HepG2 (cell line): ENCODE results near the gene OLFM4. TPM values are rescaled to one million over a fixed set of nuclear protein-coding genes. Genes with fewer than 3 reads are reported as not detected.

Experiments used
- ATAC-seq: fragments of 200-7000 bp; cut with Tn5 transposase; 3 replicates; pipeline ENCODE4 v1.9.1; 2020; ENCODE audit warnings: mild to moderate bottlenecking, moderate library complexity
- BruUV-seq: library from RNA; stranded (reverse); fragments of 400-500 nt; replicated peaks from 2 replicates; lab custom pipeline; 2021; lab: Mats Ljungman, UMichigan
- CTCF ChIA-PET: fragments of 300-600 bp; formaldehyde crosslinking; extraction: SDS; loops from one replicate; lab custom pipeline; 2021; ENCODE audit warnings: low total read pairs, inconsistent platforms, low intra/inter-chr PET ratio; lab: Yijun Ruan, JAX
- POLR2A ChIA-PET: fragments of 350-600 bp; sonication (Branson Sonifier 250); formaldehyde crosslinking; loops from one replicate; lab custom pipeline; 2020; ENCODE audit warnings: antibody characterized with exemption, inconsistent platforms; lab: Yijun Ruan, JAX
- DNase-seq: peaks from one replicate; pipeline ENCODE4 v3.0.0-alpha.2; 2015; ENCODE audit warnings: low spot score
- FAIRE-seq: peaks from 3 replicates; lab custom pipeline; 2011; peaks lifted over from hg19 to GRCh38; lab: Jason Lieb, UNC
- H2AFZ ChIP-seq: one replicate; pipeline ENCODE4 v1.6.1; 2011; ENCODE audit warnings: low read length, inconsistent platforms
- H3K27ac ChIP-seq: fragments of 300-600 bp; 3 replicates; pipeline ENCODE4 v1.8.0; 2011; ENCODE audit warnings: mixed run types, mild to moderate bottlenecking, mixed read lengths, low read length, inconsistent platforms; ENCODE audit not compliant: insufficient read depth; ENCODE audit errors: extremely low read length
- H3K27me3 ChIP-seq, 2 experiments: fragments of 200-600 bp in 1 of 2; 2 replicates in 1 of 2; 3 replicates in 1 of 2; pipeline versions ENCODE4 v1.6.0 to v1.8.0; 2011; ENCODE audit warnings: low read length in 2 of 2, mild to moderate bottlenecking in 2 of 2, moderate library complexity in 2 of 2, inconsistent platforms in 1 of 2; ENCODE audit not compliant: insufficient read depth in 2 of 2, control insufficient read depth in 1 of 2
- H3K36me3 ChIP-seq, 2 experiments: fragments of 200-600 bp in 1 of 2; replicated peaks in 1 of 2; 2 replicates in 1 of 2; 3 replicates in 1 of 2; pipeline versions ENCODE4 v1.5.1 to v1.8.0; 2011; ENCODE audit warnings: low read length in 2 of 2, inconsistent platforms in 1 of 2; ENCODE audit not compliant: insufficient read depth in 2 of 2, control insufficient read depth in 1 of 2
- H3K4me1 ChIP-seq: 2 replicates; pipeline ENCODE4 v1.5.1; 2012; ENCODE audit warnings: low read length, inconsistent platforms; ENCODE audit not compliant: insufficient read depth
- H3K4me2 ChIP-seq: 2 replicates; pipeline ENCODE4 v1.6.0; 2011; ENCODE audit warnings: low read depth, low read length, inconsistent platforms
- H3K4me3 ChIP-seq, 3 experiments: fragments of 200-600 bp in 1 of 3; sonication (generic), shearing (Covaris generic) in 1 of 3; replicated peaks in 1 of 3; 2 replicates each; pipeline ENCODE4 v1.5.1; 2011 to 2016; ENCODE audit warnings: low read length in 3 of 3, inconsistent platforms in 2 of 3, low read depth in 2 of 3, mild to moderate bottlenecking in 2 of 3, control low read depth in 1 of 3, mixed read lengths in 1 of 3; ENCODE audit not compliant: insufficient read depth in 1 of 3
- H3K79me2 ChIP-seq: one replicate; pipeline ENCODE4 v1.6.1; 2011; ENCODE audit warnings: low read length, inconsistent platforms; ENCODE audit not compliant: insufficient read depth
- H3K9ac ChIP-seq: 2 replicates; pipeline ENCODE4 v1.6.0; 2011; ENCODE audit warnings: mild to moderate bottlenecking, low read depth, low read length, inconsistent platforms; ENCODE audit not compliant: insufficient read depth
- H3K9me3 ChIP-seq: 2 replicates; pipeline ENCODE4 v1.5.1; 2012; ENCODE audit warnings: mild to moderate bottlenecking, low read length
- H4K20me1 ChIP-seq: 2 replicates; pipeline ENCODE4 v1.6.0; 2011; ENCODE audit warnings: inconsistent platforms, mild to moderate bottlenecking, low read length, moderate library complexity; ENCODE audit not compliant: insufficient read depth
- DNMT3B ChIP-seq: conservative IDR thresholded peaks from 2 replicates; pipeline ENCODE4 v1.6.1; 2016; ENCODE audit warnings: missing biosample characterization, control low read depth
- IKZF1 ChIP-seq: fragments of 450-650 bp; IDR thresholded peaks from 2 replicates; pipeline ENCODE4 v1.7.1; 2016
- IRX3 ChIP-seq: sonication (generic); formaldehyde crosslinking; IDR thresholded peaks from 2 replicates; pipeline ENCODE4 v1.8.1; 2023; ENCODE audit warnings: mild to moderate bottlenecking, low read depth, missing genetic modification reagents, borderline replicate concordance
- MTF2 ChIP-seq: sonication (generic); formaldehyde crosslinking; IDR thresholded peaks from 2 replicates; pipeline ENCODE4 v1.5.0; 2020; ENCODE audit warnings: missing genetic modification reagents, borderline replicate concordance
- NCOA2 ChIP-seq: sonication (generic); formaldehyde crosslinking; IDR thresholded peaks from 2 replicates; pipeline ENCODE4 v1.8.0; 2022; ENCODE audit warnings: inconsistent platforms
- NR2F1 ChIP-seq, 2 experiments: fragments of 450-650 bp in 1 of 2; formaldehyde crosslinking in 1 of 2; IDR thresholded peaks; 2 replicates each; pipeline versions ENCODE4 v1.5.0 to v1.6.1; 2016 to 2020; ENCODE audit warnings: mild to moderate bottlenecking in 1 of 2, missing compliant biosample characterization in 1 of 2, missing genetic modification reagents in 1 of 2, moderate library complexity in 1 of 2
- RERE ChIP-seq: IDR thresholded peaks from 2 replicates; pipeline ENCODE4 v1.6.1; 2016; ENCODE audit warnings: low read depth, missing genetic modification reagents, missing compliant biosample characterization
- SMYD3 ChIP-seq: sonication (generic); formaldehyde crosslinking; IDR thresholded peaks from 2 replicates; pipeline ENCODE4 v1.8.1; 2023; ENCODE audit warnings: mild to moderate bottlenecking, missing genetic modification reagents
- ZFP36 ChIP-seq: fragments of 150-350 bp; IDR thresholded peaks from 2 replicates; pipeline ENCODE4 v1.6.1; 2018; ENCODE audit warnings: borderline replicate concordance, low read length, low read depth; ENCODE audit not compliant: partially characterized antibody
- ZKSCAN1 ChIP-seq: fragments of 150-350 bp; IDR thresholded peaks from 2 replicates; pipeline ENCODE4 v1.6.1; 2014; ENCODE audit warnings: low read length
- ZNF761 ChIP-seq: sonication (generic); formaldehyde crosslinking; conservative IDR thresholded peaks from 2 replicates; pipeline ENCODE4 v1.4.0; 2020; ENCODE audit warnings: mild to moderate bottlenecking, missing genetic modification reagents
- WGBS: methylation state at CpG from one replicate; pipeline ENCODE4 v1.1.6; 2017; ENCODE audit warnings: low lambda C conversion rate; 5-methylcytosine and 5-hydroxymethylcytosine counted together
- in situ Hi-C: cut with HindIII; loops from 2 replicates; pipeline ENCODE4 v1.10.0; 2017; ENCODE audit warnings: low pct_unique_long_range_greater_than_20kb; ENCODE audit not compliant: extremely low pct_ligation_motif_present
- intact Hi-C: fragments of 100-400 bp; cut with micrococcal nuclease; formaldehyde crosslinking; loops from one replicate; pipeline ENCODE4 v1.10.0; 2022; ENCODE audit not compliant: unreplicated experiment
- polyA plus RNA-seq, 8 experiments: library from polyadenylated mRNA; depleted of rRNA in 3 of 8; stranded (reverse) in 7 of 8; unstranded in 1 of 8; fragments of >200 nt; fragmentation: Illumina TruSeq in 4 of 8; extraction: Trizol in 4 of 8; gene quantifications; 2 replicates each; pipeline versions ENCODE4 v1.2.1 to v1.2.3, GENCODE V29; 2011 to 2016; ENCODE audit warnings: low read depth in 4 of 8, missing spikeins in 1 of 8, mixed read lengths in 1 of 8; ENCODE audit not compliant: insufficient read depth in 1 of 8
- total RNA-seq, 5 experiments: library from RNA; depleted of rRNA; stranded (reverse); fragments of >200 nt; fragmentation: Illumina TruSeq; extraction: Trizol; gene quantifications; 2 replicates each; pipeline ENCODE4 v1.2.3, GENCODE V29; 2016; ENCODE audit warnings: low read depth in 1 of 5

The OLFM4 gene
- total and polyA plus RNA-seq, 2 of the 13 experiments (the other 11 are each of a cell fraction or from before 2014, with no cell fraction given): not detected

GRCh38 chr13:52992110-52992509 is 36.5 kb upstream of the OLFM4 start (continued):
- TF ChIP-seq IKZF1 (no peak), ZNF761 (CRISPR knock-in tag) (no peak), RERE (CRISPR knock-in tag) (no peak), IRX3 (CRISPR knock-in tag) (no peak), NCOA2 (no peak), ZKSCAN1 (no peak)
- TF ChIP-seq, all 625 proteins: peak for 0

GRCh38 chr13:52994051-52994450 is 34.6 kb upstream of the OLFM4 start:
- in situ Hi-C loops: no loop called here
- Histone ChIP-seq H3K9ac (no peak overlapping the region), H3K79me2 (no peaks in the 10 kb centered on the region), H3K4me2 (no peak overlapping the region), H3K9me3 (no peaks in the 10 kb centered on the region), H4K20me1 (no peaks in the 10 kb centered on the region), H3K4me3 (no peak overlapping the region), H3K27ac (no peak overlapping the region)
- BruUV-seq: no TSS peak
- ATAC-seq (no peak), FAIRE-seq (no peak), DNase-seq (no peak)
- 17% methylated on average over 2 of the region's 2 CpGs for WGBS
- POLR2A ChIA-PET: no interaction called here
- no peak for TF ChIP-seq DNMT3B (CRISPR knock-in tag)
- no peak for TF ChIP-seq MTF2 (CRISPR knock-in tag)
- no peak for TF ChIP-seq ZFP36
- no peak for TF ChIP-seq SMYD3 (CRISPR knock-in tag)
- TF ChIP-seq NR2F1 (CRISPR knock-in tag; IDR thresholded peaks at IDR 0.05): no peak
- TF ChIP-seq, all 625 proteins: peak for 0
- Histone ChIP-seq H3K36me3 (no peaks in the 10 kb centered on the region), H3K4me1 (no peaks in the 10 kb centered on the region), H2AFZ (no peak overlapping the region), H3K27me3 (no peaks in the 10 kb centered on the region)
- CTCF ChIA-PET: no interaction called here
- intact Hi-C loops: no loop called here
